HepG2 (cell line): Measurements from ENCODE around the gene CYBC1.

Experiments used
- ATAD3A ChIP-seq: sonication (generic); formaldehyde crosslinking; IDR thresholded peaks from 2 replicates; pipeline ENCODE4 v1.4.0; 2020; ENCODE audit warnings: missing genetic modification reagents
- CHD4 ChIP-seq: fragments of 200-600 bp; sonication (generic); IDR thresholded peaks from 2 replicates; pipeline ENCODE4 v1.7.0; 2017; ENCODE audit warnings: mild to moderate bottlenecking, low read length, borderline replicate concordance
- DNMT1 ChIP-seq: sonication (generic); formaldehyde crosslinking; IDR thresholded peaks from 2 replicates; pipeline ENCODE4 v1.5.1; 2020; ENCODE audit warnings: mild to moderate bottlenecking, missing genetic modification reagents
- ELF1 ChIP-seq: sonication (generic); formaldehyde crosslinking; IDR thresholded peaks from 2 replicates; pipeline ENCODE4 v1.4.0; 2020; ENCODE audit warnings: missing genetic modification reagents
- EZH2 ChIP-seq: conservative IDR thresholded peaks from 2 replicates; pipeline ENCODE4 v1.6.1; 2012; ENCODE audit warnings: mild to moderate bottlenecking, low read depth, low read length, moderate library complexity
- FOSL2 ChIP-seq: sonication (generic); formaldehyde crosslinking; IDR thresholded peaks from 2 replicates; pipeline ENCODE4 v1.4.0; 2020; ENCODE audit warnings: missing genetic modification reagents
- IRF2 ChIP-seq: IDR thresholded peaks from 2 replicates; pipeline ENCODE4 v1.6.1; 2018; ENCODE audit warnings: missing genetic modification reagents, missing compliant biosample characterization
- SMYD3 ChIP-seq: sonication (generic); formaldehyde crosslinking; IDR thresholded peaks from 2 replicates; pipeline ENCODE4 v1.8.1; 2023; ENCODE audit warnings: mild to moderate bottlenecking, missing genetic modification reagents
- TGIF2 ChIP-seq: IDR thresholded peaks from 2 replicates; pipeline ENCODE4 v1.6.1; 2016; ENCODE audit warnings: control low read depth, missing compliant biosample characterization
- ZBTB1 ChIP-seq: sonication (generic); formaldehyde crosslinking; IDR thresholded peaks from 2 replicates; pipeline ENCODE4 v1.4.0; 2020; ENCODE audit warnings: missing genetic modification reagents, borderline replicate concordance
- TF ChIP-seq, protein P1 (sequence below): sonication (generic); formaldehyde crosslinking; IDR thresholded peaks from 2 replicates; pipeline ENCODE4 v1.5.1; 2020; ENCODE audit warnings: missing genetic modification reagents, mild to moderate bottlenecking, borderline replicate concordance
- TF ChIP-seq, protein P2 (sequence below): sonication (generic); formaldehyde crosslinking; IDR thresholded peaks from 2 replicates; pipeline ENCODE4 v1.4.0; 2020; ENCODE audit warnings: missing genetic modification reagents
- TF ChIP-seq, protein P3 (sequence below): IDR thresholded peaks from 2 replicates; pipeline ENCODE4 v1.4.0; 2020; ENCODE audit warnings: mild to moderate bottlenecking, missing genetic modification reagents
- TF ChIP-seq, protein P4 (sequence below): sonication (generic); formaldehyde crosslinking; IDR thresholded peaks from 2 replicates; pipeline ENCODE4 v1.5.0; 2020; ENCODE audit warnings: mild to moderate bottlenecking, missing genetic modification reagents, moderate library complexity

DNA sequence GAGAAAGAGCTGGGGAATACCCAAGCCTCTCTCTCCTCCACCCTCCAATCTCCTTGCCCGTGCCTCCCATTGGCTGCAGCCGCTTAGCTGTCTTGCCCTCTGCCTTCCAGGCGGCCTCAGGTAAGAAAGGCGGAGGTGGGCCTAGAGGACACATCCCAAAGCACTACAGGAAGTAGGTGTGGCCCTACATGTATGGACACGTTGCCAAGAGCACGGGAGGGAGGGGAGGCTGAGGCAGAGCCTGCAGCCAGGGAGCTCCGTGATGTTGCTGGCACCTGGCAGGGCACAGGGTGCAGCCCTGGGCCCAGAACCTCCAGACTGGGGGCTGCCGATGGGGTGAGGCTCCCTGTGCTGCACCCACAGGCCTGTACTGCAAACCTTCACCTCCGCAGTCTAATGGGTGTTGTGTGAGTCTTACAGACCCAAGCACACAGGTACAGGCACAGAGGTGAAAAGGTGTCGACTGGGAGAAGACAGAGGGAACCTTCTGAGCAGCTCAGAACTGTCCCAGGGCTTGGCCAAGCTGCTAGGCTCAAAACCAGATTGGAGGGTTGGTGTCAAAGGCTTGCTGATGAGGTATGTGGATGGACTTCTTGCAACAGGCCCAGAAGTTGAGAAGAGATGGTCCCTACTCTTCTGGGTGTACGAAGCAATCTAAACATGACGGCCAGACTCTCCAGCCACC is 45.4 kb upstream of the CYBC1 start:
- TF ChIP-seq FOSL2 (CRISPR knock-in tag) (no peak), ATAD3A (no peak), IRF2 (CRISPR knock-in tag) (no peak), CHD4 (no peak), TGIF2 (CRISPR knock-in tag) (no peak), SMYD3 (CRISPR knock-in tag) (no peak), DNMT1 (CRISPR knock-in tag) (peak; percentile 68; the same call in 1 of the 2 replicates), ELF1 (no peak), EZH2 (no peak), ZBTB1 (CRISPR knock-in tag) (no peak)
- TF ChIP-seq, protein P1, sequence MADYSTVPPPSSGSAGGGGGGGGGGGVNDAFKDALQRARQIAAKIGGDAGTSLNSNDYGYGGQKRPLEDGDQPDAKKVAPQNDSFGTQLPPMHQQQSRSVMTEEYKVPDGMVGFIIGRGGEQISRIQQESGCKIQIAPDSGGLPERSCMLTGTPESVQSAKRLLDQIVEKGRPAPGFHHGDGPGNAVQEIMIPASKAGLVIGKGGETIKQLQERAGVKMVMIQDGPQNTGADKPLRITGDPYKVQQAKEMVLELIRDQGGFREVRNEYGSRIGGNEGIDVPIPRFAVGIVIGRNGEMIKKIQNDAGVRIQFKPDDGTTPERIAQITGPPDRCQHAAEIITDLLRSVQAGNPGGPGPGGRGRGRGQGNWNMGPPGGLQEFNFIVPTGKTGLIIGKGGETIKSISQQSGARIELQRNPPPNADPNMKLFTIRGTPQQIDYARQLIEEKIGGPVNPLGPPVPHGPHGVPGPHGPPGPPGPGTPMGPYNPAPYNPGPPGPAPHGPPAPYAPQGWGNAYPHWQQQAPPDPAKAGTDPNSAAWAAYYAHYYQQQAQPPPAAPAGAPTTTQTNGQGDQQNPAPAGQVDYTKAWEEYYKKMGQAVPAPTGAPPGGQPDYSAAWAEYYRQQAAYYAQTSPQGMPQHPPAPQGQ (CRISPR knock-in tag): no peak
- TF ChIP-seq, protein P2, sequence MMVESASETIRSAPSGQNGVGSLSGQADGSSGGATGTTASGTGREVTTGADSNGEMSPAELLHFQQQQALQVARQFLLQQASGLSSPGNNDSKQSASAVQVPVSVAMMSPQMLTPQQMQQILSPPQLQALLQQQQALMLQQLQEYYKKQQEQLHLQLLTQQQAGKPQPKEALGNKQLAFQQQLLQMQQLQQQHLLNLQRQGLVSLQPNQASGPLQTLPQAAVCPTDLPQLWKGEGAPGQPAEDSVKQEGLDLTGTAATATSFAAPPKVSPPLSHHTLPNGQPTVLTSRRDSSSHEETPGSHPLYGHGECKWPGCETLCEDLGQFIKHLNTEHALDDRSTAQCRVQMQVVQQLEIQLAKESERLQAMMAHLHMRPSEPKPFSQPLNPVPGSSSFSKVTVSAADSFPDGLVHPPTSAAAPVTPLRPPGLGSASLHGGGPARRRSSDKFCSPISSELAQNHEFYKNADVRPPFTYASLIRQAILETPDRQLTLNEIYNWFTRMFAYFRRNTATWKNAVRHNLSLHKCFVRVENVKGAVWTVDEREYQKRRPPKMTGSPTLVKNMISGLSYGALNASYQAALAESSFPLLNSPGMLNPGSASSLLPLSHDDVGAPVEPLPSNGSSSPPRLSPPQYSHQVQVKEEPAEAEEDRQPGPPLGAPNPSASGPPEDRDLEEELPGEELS (CRISPR knock-in tag): no peak
- TF ChIP-seq, protein P3, sequence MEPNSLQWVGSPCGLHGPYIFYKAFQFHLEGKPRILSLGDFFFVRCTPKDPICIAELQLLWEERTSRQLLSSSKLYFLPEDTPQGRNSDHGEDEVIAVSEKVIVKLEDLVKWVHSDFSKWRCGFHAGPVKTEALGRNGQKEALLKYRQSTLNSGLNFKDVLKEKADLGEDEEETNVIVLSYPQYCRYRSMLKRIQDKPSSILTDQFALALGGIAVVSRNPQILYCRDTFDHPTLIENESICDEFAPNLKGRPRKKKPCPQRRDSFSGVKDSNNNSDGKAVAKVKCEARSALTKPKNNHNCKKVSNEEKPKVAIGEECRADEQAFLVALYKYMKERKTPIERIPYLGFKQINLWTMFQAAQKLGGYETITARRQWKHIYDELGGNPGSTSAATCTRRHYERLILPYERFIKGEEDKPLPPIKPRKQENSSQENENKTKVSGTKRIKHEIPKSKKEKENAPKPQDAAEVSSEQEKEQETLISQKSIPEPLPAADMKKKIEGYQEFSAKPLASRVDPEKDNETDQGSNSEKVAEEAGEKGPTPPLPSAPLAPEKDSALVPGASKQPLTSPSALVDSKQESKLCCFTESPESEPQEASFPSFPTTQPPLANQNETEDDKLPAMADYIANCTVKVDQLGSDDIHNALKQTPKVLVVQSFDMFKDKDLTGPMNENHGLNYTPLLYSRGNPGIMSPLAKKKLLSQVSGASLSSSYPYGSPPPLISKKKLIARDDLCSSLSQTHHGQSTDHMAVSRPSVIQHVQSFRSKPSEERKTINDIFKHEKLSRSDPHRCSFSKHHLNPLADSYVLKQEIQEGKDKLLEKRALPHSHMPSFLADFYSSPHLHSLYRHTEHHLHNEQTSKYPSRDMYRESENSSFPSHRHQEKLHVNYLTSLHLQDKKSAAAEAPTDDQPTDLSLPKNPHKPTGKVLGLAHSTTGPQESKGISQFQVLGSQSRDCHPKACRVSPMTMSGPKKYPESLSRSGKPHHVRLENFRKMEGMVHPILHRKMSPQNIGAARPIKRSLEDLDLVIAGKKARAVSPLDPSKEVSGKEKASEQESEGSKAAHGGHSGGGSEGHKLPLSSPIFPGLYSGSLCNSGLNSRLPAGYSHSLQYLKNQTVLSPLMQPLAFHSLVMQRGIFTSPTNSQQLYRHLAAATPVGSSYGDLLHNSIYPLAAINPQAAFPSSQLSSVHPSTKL (CRISPR knock-in tag): 0 out of 2 replicates have a peak, but pooled peaks have one; percentile 3
- TF ChIP-seq, protein P4, sequence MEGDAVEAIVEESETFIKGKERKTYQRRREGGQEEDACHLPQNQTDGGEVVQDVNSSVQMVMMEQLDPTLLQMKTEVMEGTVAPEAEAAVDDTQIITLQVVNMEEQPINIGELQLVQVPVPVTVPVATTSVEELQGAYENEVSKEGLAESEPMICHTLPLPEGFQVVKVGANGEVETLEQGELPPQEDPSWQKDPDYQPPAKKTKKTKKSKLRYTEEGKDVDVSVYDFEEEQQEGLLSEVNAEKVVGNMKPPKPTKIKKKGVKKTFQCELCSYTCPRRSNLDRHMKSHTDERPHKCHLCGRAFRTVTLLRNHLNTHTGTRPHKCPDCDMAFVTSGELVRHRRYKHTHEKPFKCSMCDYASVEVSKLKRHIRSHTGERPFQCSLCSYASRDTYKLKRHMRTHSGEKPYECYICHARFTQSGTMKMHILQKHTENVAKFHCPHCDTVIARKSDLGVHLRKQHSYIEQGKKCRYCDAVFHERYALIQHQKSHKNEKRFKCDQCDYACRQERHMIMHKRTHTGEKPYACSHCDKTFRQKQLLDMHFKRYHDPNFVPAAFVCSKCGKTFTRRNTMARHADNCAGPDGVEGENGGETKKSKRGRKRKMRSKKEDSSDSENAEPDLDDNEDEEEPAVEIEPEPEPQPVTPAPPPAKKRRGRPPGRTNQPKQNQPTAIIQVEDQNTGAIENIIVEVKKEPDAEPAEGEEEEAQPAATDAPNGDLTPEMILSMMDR (CRISPR knock-in tag): no peak
